ENCODE data around the gene ZNF3.

GRCh38 chr7:100111156-100111555, 29.6 kb upstream of the ZNF3 start:
- no peak for TF ChIP-seq CTCF (IDR thresholded peaks at IDR 0.05)
- no peak for TF ChIP-seq REST (IDR thresholded peaks at IDR 0.05; ENCODE audit: insufficient read depth in 1 of 2, low read depth in 2 of 2, low read length in 1 of 2)
- no peak for TF ChIP-seq TCF7L2 (IDR thresholded peaks at IDR 0.05; ENCODE audit: low read depth, low read length)

All from Panc1 (cell line).